Measurements from ENCODE around the gene RNF41.
A peak's percentile ranks its signal among the peaks of the same experiment; 100 is the strongest.
"Not testable (repeated sequence)": the region's sequence is repeated elsewhere in the genome, so short reads cannot be mapped to it uniquely, and the experiment has no call there.

Gene RNF41

GRCh38 chr12:56208006-56208405 lies 13.7 kb downstream of the RNF41 start:
- DNase-seq = no peak

GRCh38 chr12:56206452-56207166 lies 15.1 kb downstream of the RNF41 start:
- peak; percentile 12 for DNase-seq

- no peak for DNase-seq
These were observed 16.3 kb downstream of the RNF41 start for GRCh38 chr12:56205445-56205844.

- DNase-seq = no peak
These were observed 17.4 kb downstream of the RNF41 start for GRCh38 chr12:56204275-56204674.

- DNase-seq = no peak
These were observed 18.9 kb downstream of the RNF41 start for GRCh38 chr12:56202838-56203237.

- DNase-seq = no peak
These were observed 19.4 kb downstream of the RNF41 start for GRCh38 chr12:56202366-56202765.

GRCh38 chr12:56198836-56199235 lies 22.9 kb downstream of the RNF41 start:
- DNase-seq = no peak

GRCh38 chr12:56197921-56198635 lies 23.6 kb downstream of the RNF41 start:
- no peak for DNase-seq

- not testable (repeated sequence) for DNase-seq
These were observed 24.7 kb downstream of the RNF41 start for GRCh38 chr12:56196818-56197550.

GRCh38 chr12:56193025-56193578 lies 28.6 kb downstream of the RNF41 start:
- peak; percentile 71 for DNase-seq

- no peak for DNase-seq
These were observed 29.1 kb downstream of the RNF41 start for GRCh38 chr12:56192582-56192981.

GRCh38 chr12:56190695-56191155 lies 31.0 kb downstream of the RNF41 start:
- no peak for DNase-seq

GRCh38 chr12:56189918-56190694 lies 31.6 kb downstream of the RNF41 start:
- peak; percentile 48 for DNase-seq

- DNase-seq = peak; percentile 76
These were observed 32.4 kb downstream of the RNF41 start, which contains the start of gene SMARCC2 for GRCh38 chr12:56189099-56189917. Gene SMARCC2 (minus strand): TSS chr12:56189483. CDS start chr12:56189461, 22 bp downstream.

GRCh38 chr12:56188778-56189098 lies 33.0 kb downstream of the RNF41 start:
- DNase-seq = no peak

GRCh38 chr12:56188131-56188777 lies 33.5 kb downstream of the RNF41 start:
- DNase-seq = no peak

GRCh38 chr12:56186957-56187356 lies 34.8 kb downstream of the RNF41 start:
- no peak for DNase-seq

- no peak for DNase-seq
These were observed 43.4 kb downstream of the RNF41 start for GRCh38 chr12:56178347-56178746.

- DNase-seq = no peak
These were observed 48.9 kb downstream of the RNF41 start for GRCh38 chr12:56172839-56173238.

- DNase-seq = no peak
These were observed 52.4 kb downstream of the RNF41 start for GRCh38 chr12:56169229-56169759.

GRCh38 chr12:56165369-56165768 lies 56.4 kb downstream of the RNF41 start:
- no peak for DNase-seq

Data from effector CD4-positive, alpha-beta T cell (primary cell).